ENCODE measurements around the gene GZMB.

GZMB gene

GRCh38 chr14:24609655-24610344 is 24.2 kb downstream of the GZMB start, which contains the start of gene GZMH:
Gene GZMH (minus strand): TSS chr14:24609685. CDS start chr14:24609613, 72 bp downstream.
- TF ChIP-seq TAF1 (IDR thresholded peaks at IDR 0.05; ENCODE audit: borderline replicate concordance, insufficient read depth, low read length) (no peak), FOXP2 (optimal IDR thresholded peaks at IDR 0.05; ENCODE audit: borderline replicate concordance, extremely low read depth, extremely low read length, insufficient read depth) (no peak), POLR2AphosphoS5 (IDR thresholded peaks at IDR 0.05; ENCODE audit: low read depth, low read length) (no peak), SIN3A (IDR thresholded peaks at IDR 0.05; ENCODE audit: borderline replicate concordance, insufficient read depth, low read length) (no peak)
- TF ChIP-seq, protein P1, sequence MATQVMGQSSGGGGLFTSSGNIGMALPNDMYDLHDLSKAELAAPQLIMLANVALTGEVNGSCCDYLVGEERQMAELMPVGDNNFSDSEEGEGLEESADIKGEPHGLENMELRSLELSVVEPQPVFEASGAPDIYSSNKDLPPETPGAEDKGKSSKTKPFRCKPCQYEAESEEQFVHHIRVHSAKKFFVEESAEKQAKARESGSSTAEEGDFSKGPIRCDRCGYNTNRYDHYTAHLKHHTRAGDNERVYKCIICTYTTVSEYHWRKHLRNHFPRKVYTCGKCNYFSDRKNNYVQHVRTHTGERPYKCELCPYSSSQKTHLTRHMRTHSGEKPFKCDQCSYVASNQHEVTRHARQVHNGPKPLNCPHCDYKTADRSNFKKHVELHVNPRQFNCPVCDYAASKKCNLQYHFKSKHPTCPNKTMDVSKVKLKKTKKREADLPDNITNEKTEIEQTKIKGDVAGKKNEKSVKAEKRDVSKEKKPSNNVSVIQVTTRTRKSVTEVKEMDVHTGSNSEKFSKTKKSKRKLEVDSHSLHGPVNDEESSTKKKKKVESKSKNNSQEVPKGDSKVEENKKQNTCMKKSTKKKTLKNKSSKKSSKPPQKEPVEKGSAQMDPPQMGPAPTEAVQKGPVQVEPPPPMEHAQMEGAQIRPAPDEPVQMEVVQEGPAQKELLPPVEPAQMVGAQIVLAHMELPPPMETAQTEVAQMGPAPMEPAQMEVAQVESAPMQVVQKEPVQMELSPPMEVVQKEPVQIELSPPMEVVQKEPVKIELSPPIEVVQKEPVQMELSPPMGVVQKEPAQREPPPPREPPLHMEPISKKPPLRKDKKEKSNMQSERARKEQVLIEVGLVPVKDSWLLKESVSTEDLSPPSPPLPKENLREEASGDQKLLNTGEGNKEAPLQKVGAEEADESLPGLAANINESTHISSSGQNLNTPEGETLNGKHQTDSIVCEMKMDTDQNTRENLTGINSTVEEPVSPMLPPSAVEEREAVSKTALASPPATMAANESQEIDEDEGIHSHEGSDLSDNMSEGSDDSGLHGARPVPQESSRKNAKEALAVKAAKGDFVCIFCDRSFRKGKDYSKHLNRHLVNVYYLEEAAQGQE (IDR thresholded peaks at IDR 0.05; ENCODE audit: insufficient read depth in 1 of 2, low read depth in 2 of 2, low read length in 2 of 2) = no peak

DNA sequence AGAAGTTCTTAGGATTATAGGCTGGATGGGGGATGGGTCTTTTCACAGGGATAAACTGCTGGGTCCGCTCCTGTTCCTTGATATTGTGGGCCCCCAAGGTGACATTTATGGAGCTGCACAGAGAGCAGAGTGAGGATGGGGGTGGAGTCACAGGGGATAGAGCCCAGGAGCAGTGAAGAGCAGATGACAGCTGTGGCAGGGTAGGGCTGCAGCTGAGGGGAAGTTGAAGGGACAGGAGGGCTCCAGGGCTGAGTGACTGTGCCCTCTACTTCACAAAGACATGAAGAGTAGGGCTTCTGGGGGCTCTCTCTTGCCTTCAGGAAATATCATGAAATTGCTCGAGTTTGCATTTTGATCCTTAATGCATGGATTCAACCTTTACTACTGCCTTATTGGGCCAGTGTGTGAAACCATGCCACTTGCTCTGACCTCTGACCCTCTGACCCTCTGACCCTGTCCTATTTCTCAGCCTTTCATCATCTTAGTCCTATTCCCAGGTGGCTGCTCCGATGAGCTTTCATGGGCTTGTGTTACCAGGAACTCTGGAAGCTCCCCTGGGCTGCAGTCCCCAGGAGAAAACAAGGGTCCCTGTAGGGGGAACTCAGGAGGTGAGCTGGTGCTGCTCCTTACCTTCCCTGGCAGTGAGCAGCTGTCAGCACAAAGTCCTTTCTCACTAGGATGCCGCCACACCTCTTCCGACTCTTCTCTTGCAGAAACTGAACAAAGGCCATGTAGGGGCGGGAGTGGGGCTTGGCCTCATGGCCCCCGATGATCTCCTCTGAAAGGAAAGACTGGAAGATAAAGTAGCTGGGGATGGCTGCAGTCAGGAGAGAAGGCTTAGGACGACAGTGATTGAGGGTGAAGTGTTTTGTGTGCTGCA is 26.1 kb downstream of the GZMB start:
- no peak for TF ChIP-seq SIN3A (IDR thresholded peaks at IDR 0.05; ENCODE audit: borderline replicate concordance, insufficient read depth, low read length)
- TF ChIP-seq, protein P1 (IDR thresholded peaks at IDR 0.05; ENCODE audit: insufficient read depth in 1 of 2, low read depth in 2 of 2, low read length in 2 of 2) = no peak
- TF ChIP-seq FOXP2 (optimal IDR thresholded peaks at IDR 0.05; ENCODE audit: borderline replicate concordance, extremely low read depth, extremely low read length, insufficient read depth) = no peak
- TF ChIP-seq TAF1 (IDR thresholded peaks at IDR 0.05; ENCODE audit: borderline replicate concordance, insufficient read depth, low read length) = no peak
- no peak for TF ChIP-seq POLR2AphosphoS5 (IDR thresholded peaks at IDR 0.05; ENCODE audit: low read depth, low read length)

- no peak for TF ChIP-seq FOXP2 (optimal IDR thresholded peaks at IDR 0.05; ENCODE audit: borderline replicate concordance, extremely low read depth, extremely low read length, insufficient read depth)
- TF ChIP-seq, protein P1 (IDR thresholded peaks at IDR 0.05; ENCODE audit: insufficient read depth in 1 of 2, low read depth in 2 of 2, low read length in 2 of 2) = no peak
- no peak for TF ChIP-seq POLR2AphosphoS5 (IDR thresholded peaks at IDR 0.05; ENCODE audit: low read depth, low read length)
- no peak for TF ChIP-seq SIN3A (IDR thresholded peaks at IDR 0.05; ENCODE audit: borderline replicate concordance, insufficient read depth, low read length)
- no peak for TF ChIP-seq TAF1 (IDR thresholded peaks at IDR 0.05; ENCODE audit: borderline replicate concordance, insufficient read depth, low read length)
These were observed 26.9 kb downstream of the GZMB start for GRCh38 chr14:24607081-24607480.

GRCh38 chr14:24606297-24606696 is 27.7 kb downstream of the GZMB start:
- TF ChIP-seq, protein P1 (IDR thresholded peaks at IDR 0.05; ENCODE audit: insufficient read depth in 1 of 2, low read depth in 2 of 2, low read length in 2 of 2) = no peak
- TF ChIP-seq SIN3A (IDR thresholded peaks at IDR 0.05; ENCODE audit: borderline replicate concordance, insufficient read depth, low read length) = no peak
- no peak for TF ChIP-seq TAF1 (IDR thresholded peaks at IDR 0.05; ENCODE audit: borderline replicate concordance, insufficient read depth, low read length)
- no peak for TF ChIP-seq POLR2AphosphoS5 (IDR thresholded peaks at IDR 0.05; ENCODE audit: low read depth, low read length)
- TF ChIP-seq FOXP2 (optimal IDR thresholded peaks at IDR 0.05; ENCODE audit: borderline replicate concordance, extremely low read depth, extremely low read length, insufficient read depth) = no peak

All from PFSK-1 (cell line).